Endothelial cell of umbilical vein (primary cell): Measurements from ENCODE around the gene HDAC11. TPM values are rescaled to one million over a fixed set of nuclear protein-coding genes. Genes with fewer than 3 reads are reported as not detected.

Experiments used
- BruUV-seq: library from RNA; stranded (reverse); fragments of 400-500 nt; replicated peaks from 2 replicates; lab custom pipeline; 2021; lab: Mats Ljungman, UMichigan
- CTCF ChIA-PET: fragments of 300-600, 350-600 bp; sonication (Branson Sonifier 250); formaldehyde crosslinking; loops from one replicate; lab custom pipeline; 2021; ENCODE audit warnings: antibody characterized with exemption, inconsistent platforms; lab: Charles Lee
- POLR2A ChIA-PET: fragments of 300-600, 350-600 bp; sonication (Branson Sonifier 250); formaldehyde crosslinking; loops from one replicate; lab custom pipeline; 2021; ENCODE audit warnings: antibody characterized with exemption, inconsistent platforms; lab: Charles Lee
- DNase-seq: peaks from one replicate; pipeline ENCODE4 v3.0.0-alpha.2; 2011; ENCODE audit warnings: low read depth, low spot score
- FAIRE-seq: peaks from 2 replicates; lab custom pipeline; 2011; peaks lifted over from hg19 to GRCh38; lab: Jason Lieb, UNC
- H2AFZ ChIP-seq: 2 replicates; pipeline ENCODE4 v1.6.0; 2012; ENCODE audit warnings: low read depth, low read length, control low read depth, inconsistent platforms
- H3K27ac ChIP-seq: 2 replicates; pipeline ENCODE4 v1.5.1; 2011; ENCODE audit warnings: low read depth, mild to moderate bottlenecking, control low read depth, low read length, moderate library complexity; ENCODE audit not compliant: insufficient read depth
- H3K27me3 ChIP-seq, 2 experiments: 2 replicates each; pipeline versions ENCODE4 v1.6.0 to v1.6.1; 2011; ENCODE audit warnings: low read length in 2 of 2, mixed read lengths in 1 of 2; ENCODE audit not compliant: control insufficient read depth in 2 of 2, insufficient read depth in 2 of 2
- H3K36me3 ChIP-seq, 2 experiments: 2 replicates in 1 of 2; 3 replicates in 1 of 2; pipeline ENCODE4 v1.5.1; 2011; ENCODE audit warnings: low read length in 2 of 2, mild to moderate bottlenecking in 1 of 2, moderate library complexity in 1 of 2; ENCODE audit not compliant: control insufficient read depth in 2 of 2, insufficient read depth in 2 of 2; ENCODE audit errors: extremely low read depth in 1 of 2
- H3K4me1 ChIP-seq: 3 replicates; pipeline ENCODE4 v1.5.1; 2011; ENCODE audit warnings: mild to moderate bottlenecking, low read length; ENCODE audit not compliant: control insufficient read depth, insufficient read depth; ENCODE audit errors: extremely low read depth
- H3K4me2 ChIP-seq: 2 replicates; pipeline ENCODE4 v1.6.1; 2011; ENCODE audit warnings: low read length, control low read depth, mixed read lengths; ENCODE audit not compliant: insufficient read depth
- H3K4me3 ChIP-seq, 3 experiments: fragments of 200-600 bp in 1 of 3; sonication (generic), shearing (Covaris generic) in 1 of 3; replicated peaks in 1 of 3; 2 replicates each; pipeline ENCODE4 v1.5.1; 2011 to 2016; ENCODE audit warnings: control low read depth in 3 of 3, low read length in 3 of 3, mild to moderate bottlenecking in 2 of 3, inconsistent platforms in 1 of 3, low read depth in 1 of 3, moderate library complexity in 1 of 3; ENCODE audit not compliant: insufficient read depth in 1 of 3
- H3K79me2 ChIP-seq: 2 replicates; pipeline ENCODE4 v1.6.0; 2012; ENCODE audit warnings: low read length, inconsistent platforms; ENCODE audit not compliant: control insufficient read depth, insufficient read depth
- H3K9ac ChIP-seq: replicated peaks from 2 replicates; pipeline ENCODE3; 2011; ENCODE audit warnings: low read length, control low read depth; ENCODE audit not compliant: insufficient read depth; ENCODE audit errors: extremely low read depth
- H3K9me1 ChIP-seq: replicated peaks from 3 replicates; pipeline ENCODE4 v1.6.0; 2011; ENCODE audit warnings: mild to moderate bottlenecking, low read length; ENCODE audit not compliant: control insufficient read depth, insufficient read depth; ENCODE audit errors: extremely low read depth
- H3K9me3 ChIP-seq: replicated peaks from 2 replicates; pipeline ENCODE4 v1.5.1; 2012; ENCODE audit warnings: low read length, inconsistent platforms; ENCODE audit not compliant: control insufficient read depth, insufficient read depth
- H4K20me1 ChIP-seq: replicated peaks from 2 replicates; pipeline ENCODE3; 2011; ENCODE audit warnings: mild to moderate bottlenecking, low read length; ENCODE audit not compliant: control insufficient read depth, insufficient read depth; ENCODE audit errors: extremely low read depth
- CTCF ChIP-seq, 2 donors: IDR thresholded peaks; 1 replicate in 1 of 2; 2 replicates in 1 of 2; pipeline ENCODE4 v1.5.1; 2011; ENCODE audit warnings: low read length in 2 of 2, mild to moderate bottlenecking in 2 of 2, moderate library complexity in 2 of 2, control low read depth in 1 of 2, inconsistent platforms in 1 of 2, low read depth in 1 of 2; ENCODE audit not compliant: insufficient read depth in 1 of 2; ENCODE audit errors: extremely low read depth in 1 of 2
- EZH2 ChIP-seq: IDR thresholded peaks from 2 replicates; pipeline ENCODE4 v1.6.1; 2012; ENCODE audit warnings: borderline replicate concordance, low read depth, mild to moderate bottlenecking, moderate library complexity, low read length, inconsistent platforms; ENCODE audit not compliant: severe bottlenecking
- FOS ChIP-seq: IDR thresholded peaks from 2 replicates; pipeline ENCODE4 v1.6.1; 2011; ENCODE audit warnings: mild to moderate bottlenecking, low read length, moderate library complexity, borderline replicate concordance; ENCODE audit not compliant: insufficient read depth
- GATA2 ChIP-seq: IDR thresholded peaks from 2 replicates; pipeline ENCODE4 v1.7.0; 2011; ENCODE audit warnings: low read depth, mild to moderate bottlenecking, moderate library complexity, mixed read lengths, low read length; ENCODE audit not compliant: insufficient read length, insufficient read depth
- JUN ChIP-seq: IDR thresholded peaks from 2 replicates; pipeline ENCODE4 v1.6.1; 2011; ENCODE audit warnings: borderline replicate concordance, low read depth; ENCODE audit not compliant: insufficient read length, insufficient read depth
- MAX ChIP-seq: IDR thresholded peaks from 2 replicates; pipeline ENCODE4 v1.6.1; 2011; ENCODE audit not compliant: insufficient read depth, insufficient read length
- MYC ChIP-seq: IDR thresholded peaks from one replicate; pipeline ENCODE4 v1.6.1; 2011; ENCODE audit warnings: mild to moderate bottlenecking, low read depth, low read length
- POLR2A ChIP-seq: IDR thresholded peaks from 2 replicates; pipeline ENCODE4 v1.6.1; 2012; ENCODE audit warnings: low read depth, mild to moderate bottlenecking, control low read depth, low read length
- POLR2AphosphoS5 ChIP-seq: IDR thresholded peaks from 2 replicates; pipeline ENCODE4 v1.6.1; 2012; ENCODE audit warnings: low read depth, mild to moderate bottlenecking, control low read depth, low read length, moderate library complexity; ENCODE audit not compliant: insufficient read depth
- dilution Hi-C: fragments of 300-500 bp; cut with MboI; formaldehyde crosslinking; loops from one replicate; pipeline ENCODE4 v1.15.0; 2019; ENCODE audit warnings: low sequenced_read_pairs; ENCODE audit not compliant: extremely low pct_ligation_motif_present
- intact Hi-C: fragments of 100-400 bp; cut with micrococcal nuclease; formaldehyde crosslinking; loops from one replicate; pipeline ENCODE4 v1.10.0; 2022
- polyA plus RNA-seq, 4 experiments: library from polyadenylated mRNA; depleted of rRNA in 3 of 4; stranded (reverse) in 3 of 4; unstranded in 1 of 4; fragments of >200 nt; gene quantifications; 2 replicates each; pipeline versions ENCODE4 v1.2.1 to v1.2.3, GENCODE V29; 2011 to 2012; ENCODE audit warnings: missing spikeins in 1 of 4
- total RNA-seq: library from RNA; stranded (reverse); gene quantifications from 2 replicates; pipeline ENCODE4 v1.2.3, GENCODE V29; 2021

Gene HDAC11
- total and polyA plus RNA-seq, 2 donors (not counting 3 experiments of a cell fraction or from before 2014, with no cell fraction given) = 6.8 to 8.8 TPM

DNA sequence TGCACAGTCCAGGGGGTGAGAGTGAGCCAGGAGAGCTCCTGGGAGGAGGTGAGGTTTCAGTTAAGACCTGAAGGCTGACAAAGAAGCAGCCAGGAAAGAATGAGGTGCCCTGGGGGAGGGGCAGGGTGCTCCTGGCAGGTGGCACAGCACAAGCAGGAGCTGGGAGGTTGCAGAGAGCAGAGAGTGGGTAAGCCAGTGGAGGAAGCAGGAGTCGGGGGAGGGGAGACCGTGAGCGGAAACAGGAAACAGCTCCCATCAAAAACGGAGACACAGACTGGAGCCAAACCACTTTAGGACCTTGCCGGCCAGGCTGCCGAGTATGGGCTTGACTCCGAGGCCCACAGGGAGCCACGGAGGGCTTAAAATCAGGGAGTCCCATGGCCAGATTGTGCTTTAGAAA lies 56.7 kb downstream of the HDAC11 start:
- H3K4me3 ChIP-seq = no peak overlapping the region
- ChIA-PET CTCF (interaction anchor here (0.8 to 1.2 kb wide), 2 partner anchors 8 to 41 kb away, joined by 3 to 4 read pairs; no protein-coding TSS in a partner anchor), POLR2A (no interaction called here)
- dilution Hi-C loops = no loop called here
- no peak overlapping the region for H3K4me2 ChIP-seq
- no peaks in the 10 kb centered on the region for H3K27me3 ChIP-seq
- FAIRE-seq (no peak), DNase-seq (no peak)
- no peaks in the 10 kb centered on the region for H3K9me3 ChIP-seq
- no peak overlapping the region for H3K27ac ChIP-seq
- no peaks in the 10 kb centered on the region for H3K36me3 ChIP-seq
- no TSS peak for BruUV-seq
- TF ChIP-seq POLR2AphosphoS5 (no peak), MAX (no peak), JUN (no peak), POLR2A (no peak), CTCF (IDR thresholded peaks at IDR 0.05; ENCODE audit: extremely low read depth in 1 of 2, insufficient read depth in 1 of 2, low read depth in 1 of 2, low read length in 2 of 2) (no peak), EZH2 (no peak), MYC (no peak), FOS (no peak), GATA2 (no peak)
- no peak overlapping the region for H3K9ac ChIP-seq
- no peaks in the 10 kb centered on the region for H4K20me1 ChIP-seq
- H3K4me1 ChIP-seq = no peaks in the 10 kb centered on the region
- no peaks in the 10 kb centered on the region for H3K9me1 ChIP-seq
- H3K79me2 ChIP-seq = no peaks in the 10 kb centered on the region
- H2AFZ ChIP-seq = no peak overlapping the region
- intact Hi-C loops = no loop called here
